WTC11 (cell line): ENCODE results near the gene SLC30A4. TPM values are rescaled to one million over a fixed set of nuclear protein-coding genes. Genes with fewer than 3 reads are reported as not detected.

ENCODE experiments used
- ATAC-seq: fragments of 200-7000 bp; cut with Tn5 transposase; 2 replicates; pipeline ENCODE4 v1.10.0; 2021; ENCODE audit warnings: mild to moderate bottlenecking, moderate library complexity
- CTCF ChIA-PET: fragments of 300-600 bp; sonication (Branson Sonifier 250); formaldehyde crosslinking; loops from one replicate; lab custom pipeline; 2021; ENCODE audit warnings: antibody characterized with exemption; lab: Charles Lee
- POLR2A ChIA-PET: fragments of 350-600 bp; sonication (Branson Sonifier 250); formaldehyde crosslinking; loops from one replicate; lab custom pipeline; 2021; ENCODE audit warnings: antibody characterized with exemption; lab: Charles Lee
- DNase-seq: peaks from one replicate; pipeline ENCODE4 v3.0.0; 2021; ENCODE audit warnings: low spot score
- H3K27ac Mint-ChIP-seq: 2 replicates; pipeline ENCODE4 v1.8.0; 2021; ENCODE audit warnings: mixed read lengths
- H3K27me3 Mint-ChIP-seq: 2 replicates; pipeline ENCODE4 v1.8.0; 2021; ENCODE audit warnings: low read depth, mild to moderate bottlenecking, moderate library complexity, mixed read lengths
- H3K36me3 Mint-ChIP-seq: 2 replicates; pipeline ENCODE4 v1.8.0; 2021; ENCODE audit warnings: mixed read lengths
- H3K4me1 Mint-ChIP-seq: 2 replicates; pipeline ENCODE4 v1.8.0; 2022; ENCODE audit warnings: mixed read lengths
- H3K4me3 Mint-ChIP-seq: 2 replicates; pipeline ENCODE4 v1.8.0; 2021; ENCODE audit warnings: mild to moderate bottlenecking, moderate library complexity, mixed read lengths
- H3K9me3 Mint-ChIP-seq: 2 replicates; pipeline ENCODE4 v1.8.0; 2021; ENCODE audit warnings: mixed read lengths
- CTCF ChIP-seq: fragments of 200-600 bp; IDR thresholded peaks from 2 replicates; pipeline ENCODE4 v1.8.0; 2022; ENCODE audit warnings: antibody characterized with exemption
- ELF4 ChIP-seq: sonication (generic); formaldehyde crosslinking; IDR thresholded peaks from 2 replicates; pipeline ENCODE4 v1.8.1; 2022; ENCODE audit warnings: low read depth, mild to moderate bottlenecking, moderate library complexity, missing genetic modification reagents
- ETV6 ChIP-seq: sonication (generic); formaldehyde crosslinking; IDR thresholded peaks from 2 replicates; pipeline ENCODE4 v1.8.1; 2022; ENCODE audit warnings: mild to moderate bottlenecking, missing genetic modification reagents
- GABPB1 ChIP-seq: sonication (generic); formaldehyde crosslinking; IDR thresholded peaks from 2 replicates; pipeline ENCODE4 v1.8.1; 2023; ENCODE audit warnings: mild to moderate bottlenecking, missing genetic modification reagents
- GRHL2 ChIP-seq: fragments of 250-450 bp; sonication (Bioruptor Pico); IDR thresholded peaks from 2 replicates; pipeline ENCODE4 v1.8.0; 2022; ENCODE audit warnings: mild to moderate bottlenecking, moderate library complexity; ENCODE audit not compliant: insufficient replicate concordance, severe bottlenecking
- GTF2I ChIP-seq: fragments of 250-450 bp; sonication (Bioruptor Pico); conservative IDR thresholded peaks from 2 replicates; pipeline ENCODE4 v1.4.0; 2021; ENCODE audit warnings: mild to moderate bottlenecking
- KAT7 ChIP-seq: sonication (generic); formaldehyde crosslinking; IDR thresholded peaks from 2 replicates; pipeline ENCODE4 v1.8.1; 2023; ENCODE audit warnings: missing genetic modification reagents, mild to moderate bottlenecking, borderline replicate concordance
- MXD4 ChIP-seq: fragments of 250-450 bp; sonication (Bioruptor Pico); IDR thresholded peaks from 2 replicates; pipeline ENCODE4 v1.8.0; 2021; ENCODE audit warnings: mild to moderate bottlenecking, moderate library complexity, borderline replicate concordance
- PRDM15 ChIP-seq: sonication (generic); formaldehyde crosslinking; IDR thresholded peaks from 2 replicates; pipeline ENCODE4 v1.8.0; 2022; ENCODE audit warnings: missing genetic modification reagents
- RELA ChIP-seq: sonication (generic); formaldehyde crosslinking; IDR thresholded peaks from 2 replicates; pipeline ENCODE4 v1.8.1; 2022; ENCODE audit warnings: missing genetic modification reagents, mild to moderate bottlenecking, borderline replicate concordance
- SMAD3 ChIP-seq: sonication (generic); formaldehyde crosslinking; IDR thresholded peaks from 2 replicates; pipeline ENCODE4 v1.8.0; 2022; ENCODE audit warnings: missing genetic modification reagents, mild to moderate bottlenecking, borderline replicate concordance
- ZBTB21 ChIP-seq: sonication (generic); formaldehyde crosslinking; IDR thresholded peaks from 2 replicates; pipeline ENCODE4 v1.8.1; 2023; ENCODE audit warnings: mild to moderate bottlenecking, missing genetic modification reagents, borderline replicate concordance
- ZNF317 ChIP-seq: sonication (generic); formaldehyde crosslinking; IDR thresholded peaks from 2 replicates; pipeline ENCODE4 v1.8.1; 2023; ENCODE audit warnings: low read depth, mild to moderate bottlenecking, moderate library complexity, missing genetic modification reagents, borderline replicate concordance
- ZSCAN18 ChIP-seq: fragments of 250-450 bp; sonication (Bioruptor Pico); IDR thresholded peaks from 2 replicates; pipeline ENCODE4 v2.1.2; 2022; ENCODE audit warnings: mild to moderate bottlenecking, moderate library complexity
- total RNA-seq: library from RNA; stranded (reverse); gene quantifications from 3 replicates; pipeline ENCODE4 v1.2.3, GENCODE V29; 2021

SLC30A4 gene
- total RNA-seq, 1 experiment from 2014 or later: 0.04 TPM

DNA sequence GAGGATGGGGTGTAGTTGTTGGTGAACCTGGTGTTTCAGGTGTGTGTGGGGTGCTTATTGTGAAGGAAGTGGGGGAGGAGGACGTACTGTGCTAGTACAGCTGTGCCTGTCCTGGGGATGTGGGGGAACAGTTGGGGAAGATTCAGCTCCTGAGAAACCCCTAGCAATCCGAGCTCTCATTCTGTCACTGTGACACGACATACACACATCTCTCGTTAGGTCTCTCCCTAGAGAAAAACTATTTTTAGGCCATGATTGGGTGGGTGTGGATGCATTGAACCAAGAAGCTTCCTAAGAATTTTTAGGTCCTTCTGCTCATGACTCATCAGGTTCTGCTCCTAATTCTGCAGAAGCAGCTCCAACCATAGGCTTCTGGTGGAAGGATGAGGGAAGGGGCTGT lies 54.3 kb downstream of the SLC30A4 start (continued):
- TF ChIP-seq PRDM15 (no peak), KAT7 (CRISPR knock-in tag) (no peak), CTCF (no peak), SMAD3 (CRISPR knock-in tag) (no peak), ZBTB21 (CRISPR knock-in tag) (no peak), GABPB1 (CRISPR knock-in tag) (no peak), GRHL2 (CRISPR knock-in tag) (no peak), ZSCAN18 (CRISPR knock-in tag) (no peak), MXD4 (CRISPR knock-in tag) (no peak), RELA (CRISPR knock-in tag) (no peak), ETV6 (CRISPR knock-in tag) (no peak)
- TF ChIP-seq, all 79 proteins: peak for 0

GRCh38 chr15:45458746-45459403 lies 63.7 kb downstream of the SLC30A4 start:
- peaks cover 12% of the 10 kb centered on the region for H3K4me1 Mint-ChIP-seq
- H3K27me3 Mint-ChIP-seq: peaks cover 50% of the 10 kb centered on the region
- peaks cover 3% of the 10 kb centered on the region for H3K9me3 Mint-ChIP-seq
- DNase-seq (peak; percentile 78), ATAC-seq (peak; percentile 24; the same call in 1 of the 2 replicates)
- TF ChIP-seq ZNF317 (CRISPR knock-in tag) (no peak), GTF2I (no peak), ELF4 (CRISPR knock-in tag) (no peak), CTCF (peak; percentile 85)
- H3K36me3 Mint-ChIP-seq: no peaks in the 10 kb centered on the region; the same call in 1 of the 2 replicates
- ChIA-PET CTCF (interaction anchor here (0.5 to 3.1 kb wide), 8 partner anchors 115 to 341 kb away, joined by 3 to 25 read pairs (median 6); no protein-coding TSS in a partner anchor), POLR2A (no interaction called here)
- no peak overlapping the region for H3K27ac Mint-ChIP-seq
- 0 out of 2 replicates have a peak overlapping the region, but pooled peaks have one; percentile 4 for H3K4me3 Mint-ChIP-seq
